Glutamatergic neuron (in vitro differentiated cells): ENCODE data around the gene CHRM2. TPM values are rescaled to one million over a fixed set of nuclear protein-coding genes. Genes with fewer than 3 reads are reported as not detected.
A peak's percentile ranks its signal among the peaks of the same experiment; 100 is the strongest.

ENCODE experiments used
- DNase-seq: peaks from one replicate; pipeline ENCODE4 v3.0.0; 2022
- H3K27ac Mint-ChIP-seq: one replicate; pipeline ENCODE4 v1.8.0; 2020; ENCODE audit warnings: mild to moderate bottlenecking, mixed read lengths, inconsistent platforms; ENCODE audit not compliant: unreplicated experiment
- H3K27me3 Mint-ChIP-seq: one replicate; pipeline ENCODE4 v1.8.0; 2020; ENCODE audit warnings: mild to moderate bottlenecking, moderate library complexity, mixed read lengths, inconsistent platforms; ENCODE audit not compliant: unreplicated experiment
- H3K36me3 Mint-ChIP-seq: one replicate; pipeline ENCODE4 v1.8.0; 2020; ENCODE audit warnings: mild to moderate bottlenecking, mixed read lengths, inconsistent platforms; ENCODE audit not compliant: unreplicated experiment
- H3K4me1 Mint-ChIP-seq: one replicate; pipeline ENCODE4 v1.8.0; 2020; ENCODE audit warnings: mild to moderate bottlenecking, low read depth, mixed read lengths, inconsistent platforms; ENCODE audit not compliant: unreplicated experiment
- H3K4me3 Mint-ChIP-seq: one replicate; pipeline ENCODE4 v1.8.0; 2020; ENCODE audit warnings: mild to moderate bottlenecking, mixed read lengths, inconsistent platforms; ENCODE audit not compliant: unreplicated experiment
- H3K9me3 Mint-ChIP-seq: one replicate; pipeline ENCODE4 v1.8.0; 2020; ENCODE audit warnings: mild to moderate bottlenecking, moderate library complexity, mixed read lengths, inconsistent platforms; ENCODE audit not compliant: unreplicated experiment
- total RNA-seq: library from RNA; stranded (reverse); fragmentation: NEBNext Ultra II Directional; extraction: Animal tissue kit (Norgen Biotek cat#: 25700); gene quantifications from one replicate; pipeline ENCODE4 v1.2.1, GENCODE V29; 2021; ENCODE audit not compliant: unreplicated experiment
- TF ChIP-seq, protein P1 (sequence below): fragments of 200-600 bp; sonication (generic); IDR thresholded peaks from one replicate; pipeline ENCODE4 v1.5.0; 2021; ENCODE audit not compliant: partially characterized antibody, unreplicated experiment

Gene CHRM2
- total RNA-seq, 1 donor from 2014 or later = not detected

DNA sequence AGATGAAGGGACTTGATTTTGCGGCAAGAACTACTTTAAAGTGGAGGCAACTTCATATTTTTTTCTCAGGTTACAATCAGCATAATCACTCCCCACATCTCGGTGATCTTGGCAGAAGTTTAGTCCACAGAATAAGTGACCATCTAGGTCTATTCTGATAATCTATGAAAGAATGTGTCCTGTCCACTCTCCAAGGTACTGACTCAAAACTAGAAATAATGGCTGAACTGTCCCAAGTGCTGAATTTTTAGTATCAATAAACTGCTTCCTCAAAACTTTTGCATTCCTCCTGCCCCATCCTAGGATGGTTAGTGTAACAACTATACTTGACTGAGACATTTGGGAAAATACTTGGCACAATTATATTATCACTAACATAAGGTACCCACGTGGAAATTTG lies 10.9 kb upstream of the CHRM2 start:
- Mint-ChIP-seq H3K9me3 (no peaks in the 10 kb centered on the region), H3K27me3 (no peaks in the 10 kb centered on the region), H3K4me1 (no peaks in the 10 kb centered on the region), H3K4me3 (no peak overlapping the region), H3K36me3 (no peaks in the 10 kb centered on the region), H3K27ac (no peak overlapping the region)
- no peak for DNase-seq
- TF ChIP-seq, protein P1, sequence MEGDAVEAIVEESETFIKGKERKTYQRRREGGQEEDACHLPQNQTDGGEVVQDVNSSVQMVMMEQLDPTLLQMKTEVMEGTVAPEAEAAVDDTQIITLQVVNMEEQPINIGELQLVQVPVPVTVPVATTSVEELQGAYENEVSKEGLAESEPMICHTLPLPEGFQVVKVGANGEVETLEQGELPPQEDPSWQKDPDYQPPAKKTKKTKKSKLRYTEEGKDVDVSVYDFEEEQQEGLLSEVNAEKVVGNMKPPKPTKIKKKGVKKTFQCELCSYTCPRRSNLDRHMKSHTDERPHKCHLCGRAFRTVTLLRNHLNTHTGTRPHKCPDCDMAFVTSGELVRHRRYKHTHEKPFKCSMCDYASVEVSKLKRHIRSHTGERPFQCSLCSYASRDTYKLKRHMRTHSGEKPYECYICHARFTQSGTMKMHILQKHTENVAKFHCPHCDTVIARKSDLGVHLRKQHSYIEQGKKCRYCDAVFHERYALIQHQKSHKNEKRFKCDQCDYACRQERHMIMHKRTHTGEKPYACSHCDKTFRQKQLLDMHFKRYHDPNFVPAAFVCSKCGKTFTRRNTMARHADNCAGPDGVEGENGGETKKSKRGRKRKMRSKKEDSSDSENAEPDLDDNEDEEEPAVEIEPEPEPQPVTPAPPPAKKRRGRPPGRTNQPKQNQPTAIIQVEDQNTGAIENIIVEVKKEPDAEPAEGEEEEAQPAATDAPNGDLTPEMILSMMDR = no peak

- Mint-ChIP-seq H3K4me1 (no peaks in the 10 kb centered on the region), H3K9me3 (no peaks in the 10 kb centered on the region), H3K36me3 (no peaks in the 10 kb centered on the region), H3K27me3 (no peaks in the 10 kb centered on the region), H3K27ac (no peak overlapping the region), H3K4me3 (no peak overlapping the region)
- TF ChIP-seq, protein P1 = no peak
- no peak for DNase-seq
Measured at GRCh38 chr7:136859803-136860202, 8.6 kb upstream of the CHRM2 start.

GRCh38 chr7:136865236-136865635 lies 3.2 kb upstream of the CHRM2 start:
- TF ChIP-seq, protein P1 = no peak
- H3K4me3 Mint-ChIP-seq = no peak overlapping the region
- H3K27ac Mint-ChIP-seq = no peak overlapping the region
- peaks cover 4% of the 10 kb centered on the region for H3K9me3 Mint-ChIP-seq
- no peak for DNase-seq
- no peaks in the 10 kb centered on the region for H3K36me3 Mint-ChIP-seq
- H3K4me1 Mint-ChIP-seq = peaks cover 9% of the 10 kb centered on the region
- peaks cover 8% of the 10 kb centered on the region for H3K27me3 Mint-ChIP-seq

DNA sequence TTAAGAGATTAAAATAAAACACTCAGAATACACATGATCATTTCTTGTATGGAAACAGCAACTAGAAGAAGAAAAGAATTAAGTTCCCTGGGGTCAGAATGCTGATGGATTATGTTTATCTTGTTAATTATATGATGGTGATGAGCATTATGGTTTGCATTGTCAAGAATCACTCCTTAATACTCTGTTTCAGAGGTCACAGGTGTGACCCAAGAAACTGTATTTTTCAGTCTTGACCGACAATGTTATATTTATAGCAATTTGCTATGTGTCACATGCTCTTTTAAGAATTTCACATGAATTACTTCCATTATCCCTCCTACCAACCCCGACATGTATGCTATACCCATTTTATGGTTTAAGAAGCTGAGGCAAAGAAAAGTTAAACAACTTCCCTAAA lies 2.7 kb upstream of the CHRM2 start:
- peaks cover 4% of the 10 kb centered on the region for H3K9me3 Mint-ChIP-seq
- TF ChIP-seq, protein P1 = no peak
- H3K27ac Mint-ChIP-seq = no peak overlapping the region
- H3K4me1 Mint-ChIP-seq = peaks cover 11% of the 10 kb centered on the region
- H3K36me3 Mint-ChIP-seq = no peaks in the 10 kb centered on the region
- no peak overlapping the region for H3K4me3 Mint-ChIP-seq
- no peak for DNase-seq
- H3K27me3 Mint-ChIP-seq = peaks cover 10% of the 10 kb centered on the region

- H3K4me1 Mint-ChIP-seq = peaks cover 11% of the 10 kb centered on the region
- TF ChIP-seq, protein P1 = no peak
- peaks cover 4% of the 10 kb centered on the region for H3K9me3 Mint-ChIP-seq
- H3K27me3 Mint-ChIP-seq = peaks cover 13% of the 10 kb centered on the region
- peak overlapping the region; percentile 87 for H3K4me3 Mint-ChIP-seq
- peak; percentile 37 for DNase-seq
- no peaks in the 10 kb centered on the region for H3K36me3 Mint-ChIP-seq
- H3K27ac Mint-ChIP-seq = no peak overlapping the region
Measured at GRCh38 chr7:136869001-136869961, 829 bp downstream of the CHRM2 start.
